ENCODE data around the gene KCNQ1OT1. TPM values are rescaled to one million over a fixed set of nuclear protein-coding genes. Genes with fewer than 3 reads are reported as not detected.

Gene KCNQ1OT1
- total RNA-seq, 1 donor from 2014 or later: 0.68 TPM

DNA sequence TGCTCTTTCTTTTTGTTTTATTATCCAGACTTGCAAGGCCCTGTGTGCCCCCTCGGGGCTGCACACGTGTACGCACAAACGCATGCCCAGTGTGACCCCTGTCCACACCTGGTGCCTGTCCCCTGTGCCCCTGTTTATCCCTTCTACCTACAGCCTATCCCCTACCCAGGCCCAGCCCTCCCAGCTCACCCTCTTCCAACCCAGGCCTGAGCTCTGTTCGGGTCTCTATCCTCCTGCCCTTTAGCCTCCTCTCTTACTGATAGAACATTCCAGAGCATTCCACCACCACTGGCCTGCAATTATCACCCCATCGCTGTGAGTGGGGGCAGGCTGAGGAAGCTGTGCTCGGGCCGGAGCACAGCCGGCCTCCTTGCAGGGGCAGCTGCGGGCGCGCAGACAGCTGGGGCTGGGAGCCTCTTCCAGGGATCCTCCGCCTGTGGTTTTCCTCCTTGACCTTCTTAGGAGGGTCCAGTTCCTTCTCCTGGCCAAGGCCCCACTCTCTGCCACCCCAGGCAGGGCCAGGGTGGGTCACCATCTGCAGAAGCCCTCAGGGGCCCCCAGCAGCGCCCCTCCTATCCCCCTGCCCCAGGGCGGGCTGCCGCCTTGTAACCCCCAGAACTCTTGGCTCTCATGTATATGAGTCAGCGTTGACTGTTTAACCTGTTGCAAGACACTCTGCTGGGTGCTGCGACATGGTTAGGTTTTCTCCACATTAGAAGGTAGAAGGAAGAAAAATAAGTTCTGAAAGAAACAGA, 41.8 kb upstream of the KCNQ1OT1 start:
- Mint-ChIP-seq H3K4me3 (ENCODE audit: low read depth) (no peak overlapping the region), H3K4me1 (ENCODE audit: low read depth) (no peaks in the 10 kb centered on the region), H3K27me3 (ENCODE audit: low read depth) (no peaks in the 10 kb centered on the region), H3K27ac (no peak overlapping the region), H3K36me3 (ENCODE audit: low read depth) (no peaks in the 10 kb centered on the region), H3K9me3 (no peaks in the 10 kb centered on the region)
- DNase-seq (ENCODE audit: low spot score): no peak
- intact Hi-C loops (cut with micrococcal nuclease): no loop called here

DNA sequence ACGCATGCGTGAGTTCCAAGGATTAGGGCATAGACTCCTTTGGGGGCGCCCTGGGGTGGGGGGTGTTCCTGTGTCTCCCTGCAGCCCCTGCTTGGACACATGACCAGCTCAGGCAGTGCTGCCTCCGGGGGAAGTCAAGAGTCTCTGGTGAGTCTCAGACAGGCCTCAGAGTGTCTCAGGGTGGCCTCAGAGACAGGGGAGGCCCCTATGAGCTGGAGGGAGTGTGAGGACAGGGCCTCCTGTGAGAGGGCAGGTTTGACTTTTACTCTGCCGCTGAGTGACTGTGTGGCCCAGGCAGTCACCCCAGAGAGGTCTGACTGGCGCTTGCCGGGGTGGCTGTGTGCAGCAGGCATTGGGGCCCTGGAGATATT, 41.2 kb upstream of the KCNQ1OT1 start:
- H3K27me3 Mint-ChIP-seq (ENCODE audit: low read depth): no peaks in the 10 kb centered on the region
- H3K4me1 Mint-ChIP-seq (ENCODE audit: low read depth): no peaks in the 10 kb centered on the region
- intact Hi-C loops (cut with micrococcal nuclease): no loop called here
- H3K4me3 Mint-ChIP-seq (ENCODE audit: low read depth): no peak overlapping the region
- no peaks in the 10 kb centered on the region for H3K9me3 Mint-ChIP-seq
- H3K27ac Mint-ChIP-seq: no peak overlapping the region
- H3K36me3 Mint-ChIP-seq (ENCODE audit: low read depth): no peaks in the 10 kb centered on the region
- DNase-seq (ENCODE audit: low spot score): no peak

DNA sequence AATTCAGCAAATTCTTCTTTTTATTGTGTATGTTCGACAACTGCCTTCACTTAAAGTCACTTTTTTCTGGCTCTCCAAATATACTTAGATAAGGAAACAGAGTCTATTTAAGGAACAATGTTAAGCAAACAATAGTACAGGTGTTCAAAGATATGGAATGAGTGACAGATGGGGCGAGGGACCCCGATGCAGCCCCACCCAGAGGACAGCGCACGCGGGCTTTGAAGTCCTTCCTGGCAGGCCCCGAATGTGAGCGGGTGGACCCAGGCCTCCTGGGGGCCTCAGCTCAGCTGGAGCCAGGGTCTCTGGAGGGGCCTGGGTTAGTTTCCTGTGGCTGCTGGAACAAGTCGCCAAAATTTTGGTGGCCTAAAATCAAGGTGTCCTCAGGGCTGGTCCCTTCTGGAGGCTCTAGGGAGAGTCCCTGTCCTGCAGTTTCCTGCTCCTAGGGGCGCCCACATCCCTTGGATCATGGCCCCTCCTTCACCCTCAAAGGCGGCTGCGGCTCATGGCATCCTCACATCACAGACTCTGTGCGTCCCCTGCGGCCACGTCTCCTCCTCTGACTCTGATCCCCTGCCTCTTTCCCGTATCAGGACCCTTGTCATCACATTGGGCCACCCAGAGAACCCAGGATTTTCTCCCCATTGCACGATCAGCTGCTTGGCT, 40.6 kb upstream of the KCNQ1OT1 start:
- no peak overlapping the region for H3K4me3 Mint-ChIP-seq (ENCODE audit: low read depth)
- H3K36me3 Mint-ChIP-seq (ENCODE audit: low read depth): no peaks in the 10 kb centered on the region
- intact Hi-C loops (cut with micrococcal nuclease): no loop called here
- no peaks in the 10 kb centered on the region for H3K27me3 Mint-ChIP-seq (ENCODE audit: low read depth)
- DNase-seq (ENCODE audit: low spot score): no peak
- H3K27ac Mint-ChIP-seq: no peak overlapping the region
- H3K4me1 Mint-ChIP-seq (ENCODE audit: low read depth): no peaks in the 10 kb centered on the region
- H3K9me3 Mint-ChIP-seq: no peaks in the 10 kb centered on the region

DNA sequence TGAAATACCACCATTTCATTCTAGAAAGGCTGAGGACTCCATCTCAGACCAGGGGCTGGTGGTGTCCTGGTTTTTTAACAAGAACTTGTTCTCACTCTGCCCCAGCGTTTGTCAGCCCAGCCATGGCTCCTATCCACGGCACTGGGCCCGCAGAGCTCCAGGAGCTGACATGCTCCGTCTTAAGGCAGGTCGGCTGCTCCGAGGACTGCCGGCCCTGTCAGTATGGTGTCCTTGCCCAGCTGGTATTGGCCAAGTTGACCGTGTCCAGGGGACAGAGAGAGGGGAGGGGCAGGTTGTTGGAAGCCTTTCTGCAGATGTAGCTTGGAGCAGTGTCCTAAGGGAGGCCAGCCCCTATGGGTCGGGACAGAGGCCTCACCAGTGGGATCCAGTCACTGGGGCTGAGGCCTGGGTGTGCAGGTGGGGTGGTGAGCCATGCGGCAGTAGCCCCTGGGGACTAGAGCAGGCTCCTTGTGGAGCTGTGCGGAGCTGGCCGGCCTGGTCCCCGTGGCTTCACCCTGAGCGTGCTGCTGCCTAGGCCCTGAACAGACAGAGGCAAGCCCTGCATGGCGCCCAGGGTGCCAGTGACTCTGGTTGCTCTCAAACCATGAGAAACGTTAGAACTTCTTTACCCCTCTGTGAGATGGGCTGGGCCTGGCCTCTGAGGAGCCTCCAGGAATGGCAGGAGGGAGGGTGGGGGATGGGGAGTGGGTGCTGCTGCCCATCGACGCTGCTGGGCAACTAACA, 39.9 kb upstream of the KCNQ1OT1 start:
- Mint-ChIP-seq H3K4me3 (ENCODE audit: low read depth) (no peak overlapping the region), H3K9me3 (no peaks in the 10 kb centered on the region), H3K4me1 (ENCODE audit: low read depth) (no peaks in the 10 kb centered on the region), H3K36me3 (ENCODE audit: low read depth) (no peaks in the 10 kb centered on the region), H3K27ac (no peak overlapping the region), H3K27me3 (ENCODE audit: low read depth) (no peaks in the 10 kb centered on the region)
- DNase-seq (ENCODE audit: low spot score): no peak
- intact Hi-C loops (cut with micrococcal nuclease): no loop called here

DNA sequence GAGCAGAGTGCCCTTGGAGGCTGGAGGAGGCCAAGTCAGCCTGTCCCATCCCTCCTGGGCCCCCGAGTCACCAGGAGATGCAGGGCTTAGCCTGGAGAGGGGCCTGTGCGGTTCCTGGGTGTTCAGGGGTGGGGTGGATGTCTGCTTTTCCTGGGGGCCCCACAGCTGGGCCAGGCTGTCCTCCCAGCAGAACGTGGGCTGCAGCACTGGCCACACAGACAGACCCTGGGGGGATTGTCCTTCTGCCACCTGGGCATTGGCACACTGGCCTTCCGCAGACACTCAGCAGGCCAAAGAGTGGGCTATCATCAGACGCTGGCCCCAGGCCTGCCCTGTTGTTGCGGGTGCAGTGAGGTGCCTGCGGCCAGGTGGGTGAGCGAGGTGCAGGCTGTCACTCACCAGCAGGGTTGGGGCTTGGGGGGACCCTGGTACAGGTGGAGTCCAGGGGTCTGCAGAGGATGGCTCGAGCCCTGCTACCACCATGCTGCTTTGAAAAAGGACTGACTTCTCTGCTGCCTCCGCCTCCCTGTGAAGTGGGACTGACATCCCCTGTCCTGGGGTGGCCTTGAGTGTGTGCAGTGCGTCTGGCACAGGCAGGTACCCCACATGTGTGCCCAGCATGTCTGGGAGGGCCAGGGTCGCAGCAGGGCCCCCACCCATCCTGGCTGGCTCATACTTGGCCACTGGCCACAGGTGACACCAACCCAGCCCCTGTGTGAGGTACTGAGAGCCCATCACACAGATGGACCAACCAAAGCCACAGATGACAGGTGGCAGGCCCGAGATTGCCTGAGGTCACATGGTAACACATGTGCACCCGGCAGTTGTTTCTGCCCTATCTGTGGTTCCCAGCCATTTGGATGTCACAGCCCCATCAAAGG, 39.0 kb upstream of the KCNQ1OT1 start:
- no peaks in the 10 kb centered on the region for H3K9me3 Mint-ChIP-seq
- H3K36me3 Mint-ChIP-seq (ENCODE audit: low read depth): no peaks in the 10 kb centered on the region
- no peak overlapping the region for H3K27ac Mint-ChIP-seq
- no peaks in the 10 kb centered on the region for H3K4me1 Mint-ChIP-seq (ENCODE audit: low read depth)
- no peak for DNase-seq (ENCODE audit: low spot score)
- no peaks in the 10 kb centered on the region for H3K27me3 Mint-ChIP-seq (ENCODE audit: low read depth)
- intact Hi-C loops (cut with micrococcal nuclease): no loop called here
- H3K4me3 Mint-ChIP-seq (ENCODE audit: low read depth): no peak overlapping the region

DNA sequence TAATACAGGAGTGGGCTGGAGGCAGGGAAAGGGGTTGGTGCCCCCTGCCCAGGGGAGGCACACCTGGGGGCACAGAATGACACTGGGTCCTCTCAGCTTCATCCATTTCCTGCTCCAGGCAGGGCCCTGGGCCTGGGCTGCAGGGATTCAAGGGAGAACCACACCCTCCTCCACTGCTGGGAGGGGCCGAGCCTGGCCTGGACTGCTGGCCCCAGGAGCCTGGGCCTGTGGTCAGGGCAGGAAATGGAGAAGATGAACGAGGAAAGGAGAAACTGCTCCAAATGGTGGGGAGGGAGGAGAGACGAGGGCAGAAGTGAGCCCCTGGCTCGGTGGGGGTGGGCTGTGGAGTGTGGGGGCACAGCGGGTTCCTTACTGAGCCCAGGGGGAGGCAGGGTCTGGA, 38.1 kb upstream of the KCNQ1OT1 start:
- intact Hi-C loops (cut with micrococcal nuclease): no loop called here
- H3K27me3 Mint-ChIP-seq (ENCODE audit: low read depth): no peaks in the 10 kb centered on the region
- H3K4me3 Mint-ChIP-seq (ENCODE audit: low read depth): no peak overlapping the region
- H3K36me3 Mint-ChIP-seq (ENCODE audit: low read depth): no peaks in the 10 kb centered on the region
- no peak overlapping the region for H3K27ac Mint-ChIP-seq
- H3K4me1 Mint-ChIP-seq (ENCODE audit: low read depth): no peaks in the 10 kb centered on the region
- DNase-seq (ENCODE audit: low spot score): no peak
- no peaks in the 10 kb centered on the region for H3K9me3 Mint-ChIP-seq

DNA sequence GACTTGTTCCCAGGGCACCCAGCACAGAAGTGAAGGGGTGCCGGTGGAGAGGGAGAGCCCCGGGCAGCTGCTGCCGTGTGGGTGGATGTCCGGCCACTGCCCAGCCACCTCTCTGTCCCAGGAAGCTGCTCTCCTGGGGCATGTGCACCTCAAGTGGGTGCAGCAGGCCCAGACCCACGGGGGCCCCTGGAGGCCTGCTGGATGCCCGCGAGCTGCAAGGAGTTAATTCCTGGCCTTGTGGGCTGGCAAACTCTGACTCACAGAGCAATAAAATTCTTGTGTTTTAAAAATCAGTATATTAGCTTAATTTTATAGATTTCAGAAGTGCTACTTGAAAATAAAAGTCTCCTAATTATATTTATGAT, 37.4 kb upstream of the KCNQ1OT1 start:
- Mint-ChIP-seq H3K27ac (no peak overlapping the region), H3K9me3 (no peaks in the 10 kb centered on the region), H3K4me3 (ENCODE audit: low read depth) (no peak overlapping the region), H3K4me1 (ENCODE audit: low read depth) (no peaks in the 10 kb centered on the region), H3K36me3 (ENCODE audit: low read depth) (no peaks in the 10 kb centered on the region), H3K27me3 (ENCODE audit: low read depth) (no peaks in the 10 kb centered on the region)
- intact Hi-C loops (cut with micrococcal nuclease): no loop called here
- no peak for DNase-seq (ENCODE audit: low spot score)

DNA sequence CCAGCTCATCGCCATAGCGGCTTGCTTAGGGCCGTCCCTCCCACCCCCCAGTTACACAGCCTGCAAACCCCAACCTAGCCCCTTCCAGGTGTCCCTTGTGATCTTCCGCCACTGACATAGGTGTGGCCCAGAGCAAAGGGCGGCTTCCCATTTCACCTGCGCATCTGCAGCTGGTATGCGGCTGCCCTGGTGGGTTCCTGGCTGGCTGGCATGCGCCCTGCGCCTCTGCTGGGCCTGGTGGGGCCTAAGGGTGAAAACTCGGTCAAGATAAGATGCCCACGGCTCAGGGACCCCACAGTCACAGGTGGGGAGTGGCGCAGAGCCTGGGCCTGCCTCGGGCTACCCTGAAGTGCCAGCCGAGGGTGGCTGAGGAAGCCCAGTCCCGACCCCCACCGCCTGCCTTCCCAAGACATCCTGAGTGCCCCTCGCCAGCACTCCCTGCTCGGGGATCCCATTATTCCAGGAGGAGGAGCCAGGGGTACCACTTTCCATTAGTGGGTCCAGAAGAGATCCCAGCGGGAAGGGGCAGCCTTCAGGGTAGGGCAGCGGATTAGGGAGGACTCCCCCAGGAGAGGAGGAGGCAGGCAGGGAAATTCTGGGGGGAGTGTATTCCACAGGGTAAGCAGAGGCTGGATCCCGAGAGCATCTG, 36.9 kb upstream of the KCNQ1OT1 start:
- Mint-ChIP-seq H3K4me3 (ENCODE audit: low read depth) (no peak overlapping the region), H3K27ac (no peak overlapping the region), H3K9me3 (no peaks in the 10 kb centered on the region), H3K27me3 (ENCODE audit: low read depth) (no peaks in the 10 kb centered on the region), H3K4me1 (ENCODE audit: low read depth) (no peaks in the 10 kb centered on the region), H3K36me3 (ENCODE audit: low read depth) (no peaks in the 10 kb centered on the region)
- DNase-seq (ENCODE audit: low spot score): no peak
- intact Hi-C loops (cut with micrococcal nuclease): no loop called here

DNA sequence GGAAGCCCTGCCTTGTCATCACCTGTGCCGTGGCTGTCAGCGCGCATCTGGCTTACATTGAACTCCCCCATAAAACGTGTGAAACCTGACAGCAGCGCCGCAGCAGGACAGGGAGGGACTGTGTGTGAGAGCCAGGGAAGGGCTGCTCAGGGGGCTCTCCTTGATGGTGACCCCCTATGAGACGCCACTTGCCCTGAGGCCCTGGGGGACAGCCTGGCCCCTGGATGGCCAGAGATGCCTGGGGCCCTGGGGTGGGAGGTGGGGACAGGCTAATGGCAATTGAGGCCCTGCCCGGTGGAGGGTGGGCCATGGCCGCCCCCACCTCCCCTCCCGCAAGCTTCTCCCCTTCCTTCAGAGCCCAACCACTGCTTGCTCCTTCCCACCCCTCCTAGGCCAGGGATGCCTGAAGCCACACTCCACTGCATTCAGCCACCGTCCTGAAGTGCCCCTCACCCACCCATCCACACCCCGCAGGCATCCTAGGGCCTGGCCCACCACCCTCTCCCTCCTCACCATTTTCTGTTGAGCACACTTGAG, 35.3 kb upstream of the KCNQ1OT1 start:
- Mint-ChIP-seq H3K36me3 (ENCODE audit: low read depth) (no peaks in the 10 kb centered on the region), H3K27me3 (ENCODE audit: low read depth) (no peaks in the 10 kb centered on the region), H3K9me3 (no peaks in the 10 kb centered on the region), H3K4me1 (ENCODE audit: low read depth) (no peaks in the 10 kb centered on the region), H3K4me3 (ENCODE audit: low read depth) (no peak overlapping the region), H3K27ac (no peak overlapping the region)
- intact Hi-C loops (cut with micrococcal nuclease): no loop called here
- no peak for DNase-seq (ENCODE audit: low spot score)

DNA sequence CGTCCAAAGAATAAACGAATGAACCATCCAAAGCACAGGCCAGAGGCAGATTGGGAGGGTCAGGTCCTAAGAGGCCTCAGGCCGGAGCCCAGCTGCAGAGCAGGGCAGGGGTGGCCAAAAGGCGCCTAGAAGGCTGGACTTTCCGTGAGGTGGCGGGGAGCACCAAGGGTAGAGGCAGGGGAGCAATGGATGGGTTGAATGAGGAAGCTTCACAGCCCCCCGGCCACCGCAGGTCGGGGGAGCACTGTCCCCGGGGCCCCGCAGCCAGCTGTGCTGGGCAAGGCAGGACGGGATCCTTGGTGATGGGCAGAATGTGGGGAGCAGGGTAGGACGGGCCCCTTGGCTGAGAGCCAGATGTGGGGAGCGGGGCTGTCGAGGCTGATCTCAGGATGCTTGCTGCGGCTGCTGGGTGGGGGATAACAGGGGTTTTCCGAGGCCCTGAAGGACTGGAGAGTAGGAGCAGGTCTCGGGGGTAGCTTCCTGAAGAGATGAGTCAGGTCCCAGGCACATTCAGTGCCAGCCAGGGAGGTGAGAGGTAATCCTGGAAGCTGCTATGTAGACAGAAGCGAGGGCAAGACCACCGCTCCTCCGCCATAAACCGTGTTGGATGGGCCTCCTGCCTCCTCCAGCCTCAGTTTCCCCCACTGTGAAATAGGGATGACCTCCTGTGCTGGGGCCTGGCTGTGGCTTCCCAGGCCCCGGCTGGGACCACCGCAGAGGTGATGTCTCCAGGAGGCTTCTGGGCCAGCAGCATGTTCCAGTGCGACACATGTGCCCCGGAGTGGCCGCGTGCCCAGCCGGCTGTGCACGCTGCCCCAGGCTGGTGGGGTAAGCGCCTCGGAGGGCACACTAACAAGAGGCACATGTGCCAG, 34.6 kb upstream of the KCNQ1OT1 start:
- no peaks in the 10 kb centered on the region for H3K27me3 Mint-ChIP-seq (ENCODE audit: low read depth)
- no peaks in the 10 kb centered on the region for H3K9me3 Mint-ChIP-seq
- no peaks in the 10 kb centered on the region for H3K36me3 Mint-ChIP-seq (ENCODE audit: low read depth)
- H3K4me3 Mint-ChIP-seq (ENCODE audit: low read depth): no peak overlapping the region
- no peaks in the 10 kb centered on the region for H3K4me1 Mint-ChIP-seq (ENCODE audit: low read depth)
- DNase-seq (ENCODE audit: low spot score): no peak
- intact Hi-C loops (cut with micrococcal nuclease): no loop called here
- no peak overlapping the region for H3K27ac Mint-ChIP-seq

DNA sequence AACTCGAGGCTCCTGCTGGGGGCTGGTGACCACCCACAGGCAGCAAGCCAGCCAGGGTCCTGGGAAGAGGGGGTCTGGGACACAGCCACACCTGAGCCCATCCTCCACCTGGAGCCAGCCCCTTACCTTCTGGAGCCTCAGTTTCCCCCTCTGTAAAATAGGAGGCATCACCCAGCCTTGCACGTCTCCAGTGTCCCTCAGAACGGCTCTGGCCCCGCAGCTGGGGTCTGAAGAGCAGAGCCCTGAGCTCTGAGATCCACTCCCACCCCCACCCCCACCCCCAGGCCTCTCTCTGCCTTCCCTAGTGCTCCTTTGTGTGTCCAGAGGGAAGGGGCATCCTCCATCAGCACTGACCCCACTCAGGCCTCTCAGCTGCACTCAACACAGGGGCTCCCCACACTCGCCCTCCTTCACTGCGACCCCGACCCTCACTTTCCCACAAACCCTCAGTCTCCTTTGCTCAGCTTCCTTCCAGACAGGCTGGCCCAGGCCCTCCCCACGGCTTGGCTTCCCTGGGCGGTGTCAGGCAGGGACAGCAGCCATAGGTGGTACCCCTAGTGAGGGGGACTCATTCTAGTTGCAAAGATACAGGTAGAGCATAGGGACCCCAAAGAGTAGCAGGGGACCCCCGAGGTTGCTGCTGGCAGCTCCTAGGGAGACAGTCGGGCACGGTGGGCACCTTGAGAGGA, 33.3 kb upstream of the KCNQ1OT1 start:
- H3K36me3 Mint-ChIP-seq (ENCODE audit: low read depth): no peaks in the 10 kb centered on the region
- no peaks in the 10 kb centered on the region for H3K27me3 Mint-ChIP-seq (ENCODE audit: low read depth)
- no peak overlapping the region for H3K4me3 Mint-ChIP-seq (ENCODE audit: low read depth)
- no peak for DNase-seq (ENCODE audit: low spot score)
- no peak overlapping the region for H3K27ac Mint-ChIP-seq
- H3K9me3 Mint-ChIP-seq: no peaks in the 10 kb centered on the region
- H3K4me1 Mint-ChIP-seq (ENCODE audit: low read depth): no peaks in the 10 kb centered on the region
- intact Hi-C loops (cut with micrococcal nuclease): no loop called here

All from activated T-helper 2 cell treated with anti-CD3 and anti-CD28 coated beads, Interferon-gamma antibody, Interleukin-2, Interleukin-4, amounts not matched to agents 10 μg/mL and 5 μg/mL and 100 μg/mL, durations not matched to agents 14 hours and 24 hours and 36 hours (primary cell).